ENCODE results near the gene TNIK.

DNA sequence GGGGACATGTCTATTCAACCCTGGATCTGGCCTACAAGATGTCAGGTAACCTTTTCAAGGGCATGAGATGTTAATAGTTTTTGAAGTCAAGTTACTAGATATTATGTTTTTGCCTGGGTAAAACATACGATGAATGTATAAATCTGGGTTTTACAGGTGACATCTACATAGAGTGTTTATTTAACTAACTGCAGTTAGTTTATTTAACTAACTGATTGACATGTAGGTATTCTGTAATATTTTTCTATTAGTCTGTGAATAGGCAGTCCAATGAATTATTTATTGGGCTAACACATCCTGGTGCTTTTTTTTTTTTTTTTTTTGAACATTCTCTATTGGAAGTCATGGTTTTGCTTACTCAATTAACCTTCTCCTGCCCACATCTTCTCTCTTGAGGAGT, 38.7 kb upstream of the TNIK start:
- TF ChIP-seq, protein P1, sequence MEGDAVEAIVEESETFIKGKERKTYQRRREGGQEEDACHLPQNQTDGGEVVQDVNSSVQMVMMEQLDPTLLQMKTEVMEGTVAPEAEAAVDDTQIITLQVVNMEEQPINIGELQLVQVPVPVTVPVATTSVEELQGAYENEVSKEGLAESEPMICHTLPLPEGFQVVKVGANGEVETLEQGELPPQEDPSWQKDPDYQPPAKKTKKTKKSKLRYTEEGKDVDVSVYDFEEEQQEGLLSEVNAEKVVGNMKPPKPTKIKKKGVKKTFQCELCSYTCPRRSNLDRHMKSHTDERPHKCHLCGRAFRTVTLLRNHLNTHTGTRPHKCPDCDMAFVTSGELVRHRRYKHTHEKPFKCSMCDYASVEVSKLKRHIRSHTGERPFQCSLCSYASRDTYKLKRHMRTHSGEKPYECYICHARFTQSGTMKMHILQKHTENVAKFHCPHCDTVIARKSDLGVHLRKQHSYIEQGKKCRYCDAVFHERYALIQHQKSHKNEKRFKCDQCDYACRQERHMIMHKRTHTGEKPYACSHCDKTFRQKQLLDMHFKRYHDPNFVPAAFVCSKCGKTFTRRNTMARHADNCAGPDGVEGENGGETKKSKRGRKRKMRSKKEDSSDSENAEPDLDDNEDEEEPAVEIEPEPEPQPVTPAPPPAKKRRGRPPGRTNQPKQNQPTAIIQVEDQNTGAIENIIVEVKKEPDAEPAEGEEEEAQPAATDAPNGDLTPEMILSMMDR (IDR thresholded peaks at IDR 0.05; ENCODE audit: low read depth, low read length) = no peak
- TF ChIP-seq EZH2phosphoT487 (IDR thresholded peaks at IDR 0.05; ENCODE audit: low read depth) = no peak
